Endothelial cell of umbilical vein (primary cell): Measurements from ENCODE around the gene ABT1. TPM values are rescaled to one million over a fixed set of nuclear protein-coding genes. Genes with fewer than 3 reads are reported as not detected.

Experiments
- BruUV-seq: library from RNA; stranded (reverse); fragments of 400-500 nt; replicated peaks from 2 replicates; lab custom pipeline; 2021; lab: Mats Ljungman, UMichigan
- CTCF ChIA-PET: fragments of 300-600, 350-600 bp; sonication (Branson Sonifier 250); formaldehyde crosslinking; loops from one replicate; lab custom pipeline; 2021; ENCODE audit warnings: antibody characterized with exemption, inconsistent platforms; lab: Charles Lee
- POLR2A ChIA-PET: fragments of 300-600, 350-600 bp; sonication (Branson Sonifier 250); formaldehyde crosslinking; loops from one replicate; lab custom pipeline; 2021; ENCODE audit warnings: antibody characterized with exemption, inconsistent platforms; lab: Charles Lee
- DNase-seq: peaks from one replicate; pipeline ENCODE4 v3.0.0-alpha.2; 2011; ENCODE audit warnings: low read depth, low spot score
- FAIRE-seq: peaks from 2 replicates; lab custom pipeline; 2011; peaks lifted over from hg19 to GRCh38; lab: Jason Lieb, UNC
- H2AFZ ChIP-seq: 2 replicates; pipeline ENCODE4 v1.6.0; 2012; ENCODE audit warnings: low read depth, low read length, control low read depth, inconsistent platforms
- H3K27ac ChIP-seq: 2 replicates; pipeline ENCODE4 v1.5.1; 2011; ENCODE audit warnings: low read depth, mild to moderate bottlenecking, control low read depth, low read length, moderate library complexity; ENCODE audit not compliant: insufficient read depth
- H3K27me3 ChIP-seq, 2 experiments: 2 replicates each; pipeline versions ENCODE4 v1.6.0 to v1.6.1; 2011; ENCODE audit warnings: low read length in 2 of 2, mixed read lengths in 1 of 2; ENCODE audit not compliant: control insufficient read depth in 2 of 2, insufficient read depth in 2 of 2
- H3K36me3 ChIP-seq, 2 experiments: 2 replicates in 1 of 2; 3 replicates in 1 of 2; pipeline ENCODE4 v1.5.1; 2011; ENCODE audit warnings: low read length in 2 of 2, mild to moderate bottlenecking in 1 of 2, moderate library complexity in 1 of 2; ENCODE audit not compliant: control insufficient read depth in 2 of 2, insufficient read depth in 2 of 2; ENCODE audit errors: extremely low read depth in 1 of 2
- H3K4me1 ChIP-seq: 3 replicates; pipeline ENCODE4 v1.5.1; 2011; ENCODE audit warnings: mild to moderate bottlenecking, low read length; ENCODE audit not compliant: control insufficient read depth, insufficient read depth; ENCODE audit errors: extremely low read depth
- H3K4me2 ChIP-seq: 2 replicates; pipeline ENCODE4 v1.6.1; 2011; ENCODE audit warnings: low read length, control low read depth, mixed read lengths; ENCODE audit not compliant: insufficient read depth
- H3K4me3 ChIP-seq, 3 experiments: fragments of 200-600 bp in 1 of 3; sonication (generic), shearing (Covaris generic) in 1 of 3; replicated peaks in 1 of 3; 2 replicates each; pipeline ENCODE4 v1.5.1; 2011 to 2016; ENCODE audit warnings: control low read depth in 3 of 3, low read length in 3 of 3, mild to moderate bottlenecking in 2 of 3, inconsistent platforms in 1 of 3, low read depth in 1 of 3, moderate library complexity in 1 of 3; ENCODE audit not compliant: insufficient read depth in 1 of 3
- H3K79me2 ChIP-seq: 2 replicates; pipeline ENCODE4 v1.6.0; 2012; ENCODE audit warnings: low read length, inconsistent platforms; ENCODE audit not compliant: control insufficient read depth, insufficient read depth
- H3K9ac ChIP-seq: replicated peaks from 2 replicates; pipeline ENCODE3; 2011; ENCODE audit warnings: low read length, control low read depth; ENCODE audit not compliant: insufficient read depth; ENCODE audit errors: extremely low read depth
- H3K9me1 ChIP-seq: replicated peaks from 3 replicates; pipeline ENCODE4 v1.6.0; 2011; ENCODE audit warnings: mild to moderate bottlenecking, low read length; ENCODE audit not compliant: control insufficient read depth, insufficient read depth; ENCODE audit errors: extremely low read depth
- H3K9me3 ChIP-seq: replicated peaks from 2 replicates; pipeline ENCODE4 v1.5.1; 2012; ENCODE audit warnings: low read length, inconsistent platforms; ENCODE audit not compliant: control insufficient read depth, insufficient read depth
- H4K20me1 ChIP-seq: replicated peaks from 2 replicates; pipeline ENCODE3; 2011; ENCODE audit warnings: mild to moderate bottlenecking, low read length; ENCODE audit not compliant: control insufficient read depth, insufficient read depth; ENCODE audit errors: extremely low read depth
- EZH2 ChIP-seq: IDR thresholded peaks from 2 replicates; pipeline ENCODE4 v1.6.1; 2012; ENCODE audit warnings: borderline replicate concordance, low read depth, mild to moderate bottlenecking, moderate library complexity, low read length, inconsistent platforms; ENCODE audit not compliant: severe bottlenecking
- FOS ChIP-seq: IDR thresholded peaks from 2 replicates; pipeline ENCODE4 v1.6.1; 2011; ENCODE audit warnings: mild to moderate bottlenecking, low read length, moderate library complexity, borderline replicate concordance; ENCODE audit not compliant: insufficient read depth
- GATA2 ChIP-seq: IDR thresholded peaks from 2 replicates; pipeline ENCODE4 v1.7.0; 2011; ENCODE audit warnings: low read depth, mild to moderate bottlenecking, moderate library complexity, mixed read lengths, low read length; ENCODE audit not compliant: insufficient read length, insufficient read depth
- JUN ChIP-seq: IDR thresholded peaks from 2 replicates; pipeline ENCODE4 v1.6.1; 2011; ENCODE audit warnings: borderline replicate concordance, low read depth; ENCODE audit not compliant: insufficient read length, insufficient read depth
- MYC ChIP-seq: IDR thresholded peaks from one replicate; pipeline ENCODE4 v1.6.1; 2011; ENCODE audit warnings: mild to moderate bottlenecking, low read depth, low read length
- POLR2A ChIP-seq: IDR thresholded peaks from 2 replicates; pipeline ENCODE4 v1.6.1; 2012; ENCODE audit warnings: low read depth, mild to moderate bottlenecking, control low read depth, low read length
- POLR2AphosphoS5 ChIP-seq: IDR thresholded peaks from 2 replicates; pipeline ENCODE4 v1.6.1; 2012; ENCODE audit warnings: low read depth, mild to moderate bottlenecking, control low read depth, low read length, moderate library complexity; ENCODE audit not compliant: insufficient read depth
- dilution Hi-C: fragments of 300-500 bp; cut with MboI; formaldehyde crosslinking; loops from one replicate; pipeline ENCODE4 v1.15.0; 2019; ENCODE audit warnings: low sequenced_read_pairs; ENCODE audit not compliant: extremely low pct_ligation_motif_present
- intact Hi-C: fragments of 100-400 bp; cut with micrococcal nuclease; formaldehyde crosslinking; loops from one replicate; pipeline ENCODE4 v1.10.0; 2022
- polyA plus RNA-seq, 4 experiments: library from polyadenylated mRNA; depleted of rRNA in 3 of 4; stranded (reverse) in 3 of 4; unstranded in 1 of 4; fragments of >200 nt; gene quantifications; 2 replicates each; pipeline versions ENCODE4 v1.2.1 to v1.2.3, GENCODE V29; 2011 to 2012; ENCODE audit warnings: missing spikeins in 1 of 4
- total RNA-seq: library from RNA; stranded (reverse); gene quantifications from 2 replicates; pipeline ENCODE4 v1.2.3, GENCODE V29; 2021
- TF ChIP-seq, protein P1 (sequence below): IDR thresholded peaks from 2 replicates; pipeline ENCODE4 v1.6.1; 2011; ENCODE audit not compliant: insufficient read depth, insufficient read length
- TF ChIP-seq, protein P2 (sequence below), 2 donors: IDR thresholded peaks; 1 replicate in 1 of 2; 2 replicates in 1 of 2; pipeline ENCODE4 v1.5.1; 2011; ENCODE audit warnings: low read length in 2 of 2, mild to moderate bottlenecking in 2 of 2, moderate library complexity in 2 of 2, control low read depth in 1 of 2, inconsistent platforms in 1 of 2, low read depth in 1 of 2; ENCODE audit not compliant: insufficient read depth in 1 of 2; ENCODE audit errors: extremely low read depth in 1 of 2

Gene ABT1
- total and polyA plus RNA-seq, 2 donors (not counting 3 experiments of a cell fraction or from before 2014, with no cell fraction given), result 20.1 to 22.2 TPM

DNA sequence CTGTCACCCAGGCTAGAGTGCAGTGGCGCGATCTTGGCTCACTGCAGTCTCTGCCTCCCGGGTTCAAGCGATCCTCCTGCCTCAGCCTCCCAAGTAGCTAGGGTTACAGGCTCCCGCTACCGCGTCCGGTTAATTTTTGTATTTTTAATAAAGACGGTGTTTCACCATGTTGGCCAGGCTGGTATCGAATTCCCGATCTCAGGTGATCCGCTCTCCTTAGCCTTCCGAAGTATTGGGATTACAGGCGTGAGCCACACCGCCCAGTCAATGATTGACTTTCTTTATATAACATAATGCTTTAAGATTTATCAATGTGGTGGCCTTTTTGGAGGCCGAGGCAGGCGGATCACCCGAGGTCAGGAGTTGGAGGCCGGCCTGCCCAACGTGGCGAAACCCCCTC lies 7.8 kb upstream of the ABT1 start:
- POLR2A ChIA-PET, result no interaction called here
- no TSS peak for BruUV-seq

More for the DNA sequence above, 7.8 kb upstream of the ABT1 start:
- TF ChIP-seq POLR2A (no peak), FOS (no peak), EZH2 (no peak), JUN (no peak), GATA2 (no peak), POLR2AphosphoS5 (no peak), MYC (no peak)
- TF ChIP-seq, protein P1, sequence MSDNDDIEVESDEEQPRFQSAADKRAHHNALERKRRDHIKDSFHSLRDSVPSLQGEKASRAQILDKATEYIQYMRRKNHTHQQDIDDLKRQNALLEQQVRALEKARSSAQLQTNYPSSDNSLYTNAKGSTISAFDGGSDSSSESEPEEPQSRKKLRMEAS, result no peak
- TF ChIP-seq, protein P2, sequence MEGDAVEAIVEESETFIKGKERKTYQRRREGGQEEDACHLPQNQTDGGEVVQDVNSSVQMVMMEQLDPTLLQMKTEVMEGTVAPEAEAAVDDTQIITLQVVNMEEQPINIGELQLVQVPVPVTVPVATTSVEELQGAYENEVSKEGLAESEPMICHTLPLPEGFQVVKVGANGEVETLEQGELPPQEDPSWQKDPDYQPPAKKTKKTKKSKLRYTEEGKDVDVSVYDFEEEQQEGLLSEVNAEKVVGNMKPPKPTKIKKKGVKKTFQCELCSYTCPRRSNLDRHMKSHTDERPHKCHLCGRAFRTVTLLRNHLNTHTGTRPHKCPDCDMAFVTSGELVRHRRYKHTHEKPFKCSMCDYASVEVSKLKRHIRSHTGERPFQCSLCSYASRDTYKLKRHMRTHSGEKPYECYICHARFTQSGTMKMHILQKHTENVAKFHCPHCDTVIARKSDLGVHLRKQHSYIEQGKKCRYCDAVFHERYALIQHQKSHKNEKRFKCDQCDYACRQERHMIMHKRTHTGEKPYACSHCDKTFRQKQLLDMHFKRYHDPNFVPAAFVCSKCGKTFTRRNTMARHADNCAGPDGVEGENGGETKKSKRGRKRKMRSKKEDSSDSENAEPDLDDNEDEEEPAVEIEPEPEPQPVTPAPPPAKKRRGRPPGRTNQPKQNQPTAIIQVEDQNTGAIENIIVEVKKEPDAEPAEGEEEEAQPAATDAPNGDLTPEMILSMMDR (IDR thresholded peaks at IDR 0.05; ENCODE audit: extremely low read depth in 1 of 2, insufficient read depth in 1 of 2, low read depth in 1 of 2, low read length in 2 of 2), result no peak
- Histone ChIP-seq H3K9me3 (no peaks in the 10 kb centered on the region), H4K20me1 (no peaks in the 10 kb centered on the region), H3K79me2 (no peaks in the 10 kb centered on the region), H3K9ac (no peak overlapping the region), H2AFZ (no peak overlapping the region), H3K4me1 (no peaks in the 10 kb centered on the region), H3K27me3 (peaks cover 22 to 48% of the 10 kb centered on the region in 2 experiments), H3K27ac (no peak overlapping the region), H3K9me1 (no peaks in the 10 kb centered on the region), H3K36me3 (no peaks in the 10 kb centered on the region), H3K4me3 (no peak overlapping the region), H3K4me2 (no peak overlapping the region)
- DNase-seq, result no peak
- dilution Hi-C loops (no loop called here), intact Hi-C loops (no loop called here)
- FAIRE-seq, result no peak
- CTCF ChIA-PET, result interaction anchor here (15.7 kb wide), 1 partner anchor 14 kb away, joined by 359 read pairs; no protein-coding TSS in a partner anchor
